A549 (cell line): ENCODE results near the gene TOGARAM1.

ENCODE experiments used
- CEBPB ChIP-seq, 2 experiments: fragments of >200 bp in 1 of 2; sonication (Bioruptor Twin) in 1 of 2; formaldehyde crosslinking in 1 of 2; IDR thresholded peaks; 2 replicates each; pipeline ENCODE4 v1.6.1; 2012 to 2016
- CTCF ChIP-seq: fragments of >200 bp; sonication (Bioruptor Twin); formaldehyde crosslinking; IDR thresholded peaks from 3 replicates; pipeline ENCODE4 v1.5.1; 2016
- EP300 ChIP-seq, 2 experiments: fragments of >200 bp; sonication (Bioruptor Twin); formaldehyde crosslinking; IDR thresholded peaks; 2 replicates in 1 of 2; 3 replicates in 1 of 2; pipeline ENCODE4 v1.6.1; 2016 to 2017
- KDM5A ChIP-seq: fragments of 200-600 bp; sonication (generic); IDR thresholded peaks from 2 replicates; pipeline ENCODE4 v1.6.1; 2016; ENCODE audit warnings: antibody characterized with exemption, mild to moderate bottlenecking
- POLR2A ChIP-seq: IDR thresholded peaks from 2 replicates; pipeline ENCODE4 v1.6.1; 2012; ENCODE audit warnings: mild to moderate bottlenecking, low read length
- RAD21 ChIP-seq, 2 experiments: fragments of >200 bp in 1 of 2; sonication (Bioruptor Twin) in 1 of 2; formaldehyde crosslinking in 1 of 2; IDR thresholded peaks in 1 of 2; conservative IDR thresholded peaks in 1 of 2; 2 replicates in 1 of 2; 3 replicates in 1 of 2; pipeline ENCODE4 v1.6.1; 2012 to 2018; ENCODE audit warnings: inconsistent platforms in 1 of 2
- RFX5 ChIP-seq: fragments of 450-650 bp; IDR thresholded peaks from 2 replicates; pipeline ENCODE4 v1.7.1; 2014; ENCODE audit warnings: antibody characterized with exemption, mild to moderate bottlenecking, moderate library complexity
- TF ChIP-seq, protein P1 (sequence below): IDR thresholded peaks from 2 replicates; pipeline ENCODE4 v1.6.1; 2012
- TF ChIP-seq, protein P2 (sequence below): IDR thresholded peaks from 2 replicates; pipeline ENCODE4 v1.6.1; 2012; ENCODE audit warnings: low read depth, borderline replicate concordance

GRCh38 chr14:45068396-45068795 lies 106.4 kb downstream of the TOGARAM1 start:
- no peak for TF ChIP-seq KDM5A
- TF ChIP-seq, protein P1, sequence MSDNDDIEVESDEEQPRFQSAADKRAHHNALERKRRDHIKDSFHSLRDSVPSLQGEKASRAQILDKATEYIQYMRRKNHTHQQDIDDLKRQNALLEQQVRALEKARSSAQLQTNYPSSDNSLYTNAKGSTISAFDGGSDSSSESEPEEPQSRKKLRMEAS, result no peak
- TF ChIP-seq CTCF, result no peak
- TF ChIP-seq POLR2A, result no peak
- no peak for TF ChIP-seq EP300 (IDR thresholded peaks at IDR 0.05)
- TF ChIP-seq RFX5, result no peak
- no peak for TF ChIP-seq RAD21 (conservative IDR thresholded peaks at IDR 0.05 in 1 of 2, IDR thresholded peaks at IDR 0.05 in 1 of 2)
- TF ChIP-seq CEBPB (IDR thresholded peaks at IDR 0.05), result no peak
- TF ChIP-seq, protein P2, sequence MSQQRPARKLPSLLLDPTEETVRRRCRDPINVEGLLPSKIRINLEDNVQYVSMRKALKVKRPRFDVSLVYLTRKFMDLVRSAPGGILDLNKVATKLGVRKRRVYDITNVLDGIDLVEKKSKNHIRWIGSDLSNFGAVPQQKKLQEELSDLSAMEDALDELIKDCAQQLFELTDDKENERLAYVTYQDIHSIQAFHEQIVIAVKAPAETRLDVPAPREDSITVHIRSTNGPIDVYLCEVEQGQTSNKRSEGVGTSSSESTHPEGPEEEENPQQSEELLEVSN, result no peak
